IMR-90 (cell line): Measurements from ENCODE around the gene RPTOR. TPM values are rescaled to one million over a fixed set of nuclear protein-coding genes. Genes with fewer than 3 reads are reported as not detected.

ENCODE experiments used
- ATAC-seq: fragments of 200-7000 bp; cut with Tn5 transposase; 2 replicates; pipeline ENCODE4 v1.9.1; 2020; ENCODE audit warnings: low read depth, mild to moderate bottlenecking, moderate library complexity
- BruUV-seq: library from RNA; stranded (reverse); fragments of 400-500 nt; replicated peaks from 2 replicates; lab custom pipeline; 2021; lab: Mats Ljungman, UMichigan
- CTCF ChIA-PET: fragments of 300-600 bp; formaldehyde crosslinking; extraction: SDS; loops from one replicate; lab custom pipeline; 2021; ENCODE audit warnings: antibody characterized with exemption; lab: Yijun Ruan, JAX
- POLR2A ChIA-PET: fragments of 300-600 bp; sonication (Branson Sonifier 250); formaldehyde crosslinking; loops from one replicate; lab custom pipeline; 2022; ENCODE audit warnings: antibody characterized with exemption; ENCODE audit not compliant: unreplicated experiment; lab: Charles Lee
- DNase-seq: peaks from one replicate; pipeline ENCODE4 v3.0.0; 2013
- H2AFZ ChIP-seq: replicated peaks from 2 replicates; pipeline ENCODE3; 2013; ENCODE audit warnings: low read length, mild to moderate bottlenecking; ENCODE audit not compliant: poor library complexity
- H2AK5ac ChIP-seq: 2 replicates; pipeline ENCODE4 v1.6.1; 2013; ENCODE audit warnings: low read depth, low read length, inconsistent platforms
- H2AK9ac ChIP-seq: replicated peaks from 2 replicates; pipeline ENCODE3; 2013; ENCODE audit warnings: mild to moderate bottlenecking, low read depth, low read length, moderate library complexity; ENCODE audit not compliant: poor library complexity
- H2BK120ac ChIP-seq: 2 replicates; pipeline ENCODE4 v1.6.1; 2013; ENCODE audit warnings: low read depth, low read length, inconsistent platforms
- H2BK15ac ChIP-seq: 3 replicates; pipeline ENCODE4 v1.6.1; 2013; ENCODE audit warnings: low read depth, low read length, inconsistent platforms
- H2BK20ac ChIP-seq: 2 replicates; pipeline ENCODE4 v1.6.1; 2013; ENCODE audit warnings: low read depth, mild to moderate bottlenecking, inconsistent platforms, low read length, moderate library complexity
- H2BK5ac ChIP-seq: 2 replicates; pipeline ENCODE4 v1.6.1; 2013; ENCODE audit warnings: mild to moderate bottlenecking, low read depth, low read length, inconsistent platforms; ENCODE audit not compliant: poor library complexity, severe bottlenecking
- H3K14ac ChIP-seq: replicated peaks from 2 replicates; pipeline ENCODE4 v1.6.1; 2013; ENCODE audit warnings: low read depth, low read length, inconsistent platforms
- H3K18ac ChIP-seq: 2 replicates; pipeline ENCODE4 v1.6.1; 2013; ENCODE audit warnings: low read depth, low read length, control low read depth
- H3K23ac ChIP-seq: 2 replicates; pipeline ENCODE4 v1.6.1; 2013; ENCODE audit warnings: low read depth, low read length, inconsistent platforms
- H3K27ac ChIP-seq: 2 replicates; pipeline ENCODE4 v1.5.1; 2013; ENCODE audit warnings: mild to moderate bottlenecking, control low read depth, low read length; ENCODE audit not compliant: insufficient read depth
- H3K27me3 ChIP-seq: 2 replicates; pipeline ENCODE4 v1.6.1; 2013; ENCODE audit warnings: low read length; ENCODE audit not compliant: control insufficient read depth, insufficient read depth
- H3K36me3 ChIP-seq: 2 replicates; pipeline ENCODE4 v1.6.1; 2013; ENCODE audit warnings: low read length, mixed read lengths; ENCODE audit not compliant: control insufficient read depth, insufficient read depth
- H3K4ac ChIP-seq: 2 replicates; pipeline ENCODE4 v1.6.1; 2013; ENCODE audit warnings: low read depth, low read length, inconsistent platforms
- H3K4me1 ChIP-seq: 2 replicates; pipeline ENCODE4 v1.6.1; 2013; ENCODE audit warnings: low read length, mixed read lengths; ENCODE audit not compliant: control insufficient read depth, insufficient read depth
- H3K4me2 ChIP-seq: 2 replicates; pipeline ENCODE4 v1.6.1; 2013; ENCODE audit warnings: low read depth, mild to moderate bottlenecking, control low read depth, low read length, moderate library complexity
- H3K4me3 ChIP-seq: 2 replicates; pipeline ENCODE4 v1.5.1; 2013; ENCODE audit warnings: low read depth, mild to moderate bottlenecking, control low read depth, low read length, moderate library complexity; ENCODE audit not compliant: insufficient read depth
- H3K56ac ChIP-seq: 2 replicates; pipeline ENCODE4 v1.6.1; 2013; ENCODE audit warnings: low read length, inconsistent platforms; ENCODE audit not compliant: insufficient read depth; ENCODE audit errors: extremely low read depth
- H3K79me1 ChIP-seq, 2 experiments: 2 replicates each; pipeline ENCODE4 v1.6.1; 2013; ENCODE audit warnings: low read length in 2 of 2, inconsistent platforms in 1 of 2, low read depth in 1 of 2
- H3K9ac ChIP-seq: 2 replicates; pipeline ENCODE4 v1.6.1; 2013; ENCODE audit warnings: low read depth, low read length, control low read depth
- H3K9me1 ChIP-seq: 2 replicates; pipeline ENCODE4 v1.6.1; 2013; ENCODE audit warnings: low read length, inconsistent platforms; ENCODE audit not compliant: insufficient read depth
- H3K9me3 ChIP-seq: 2 replicates; pipeline ENCODE4 v1.6.1; 2013; ENCODE audit warnings: low read length; ENCODE audit not compliant: control insufficient read depth, insufficient read depth
- H4K20me1 ChIP-seq: 2 replicates; pipeline ENCODE4 v1.6.1; 2013; ENCODE audit warnings: low read length, inconsistent platforms; ENCODE audit not compliant: insufficient read depth
- H4K5ac ChIP-seq: 2 replicates; pipeline ENCODE4 v1.6.1; 2013; ENCODE audit warnings: mild to moderate bottlenecking, low read depth, low read length, control low read depth
- H4K8ac ChIP-seq, 2 experiments: 2 replicates each; pipeline ENCODE4 v1.6.1; 2013; ENCODE audit warnings: low read depth in 2 of 2, low read length in 2 of 2, control low read depth in 1 of 2, inconsistent platforms in 1 of 2
- H4K91ac ChIP-seq: 2 replicates; pipeline ENCODE4 v1.6.1; 2013; ENCODE audit warnings: low read depth, low read length, inconsistent platforms; ENCODE audit not compliant: insufficient read depth
- BHLHE40 ChIP-seq: fragments of 150-350 bp; IDR thresholded peaks from 2 replicates; pipeline ENCODE4 v1.6.1; 2016; ENCODE audit warnings: mild to moderate bottlenecking, low read depth, low read length
- CEBPB ChIP-seq: IDR thresholded peaks from 2 replicates; pipeline ENCODE4 v1.6.1; 2012; ENCODE audit warnings: low read depth, low read length, improper control_type of control experiment
- CHD1 ChIP-seq: IDR thresholded peaks from 2 replicates; pipeline ENCODE4 v1.6.1; 2012; ENCODE audit warnings: low read depth, low read length, improper control_type of control experiment
- MAFK ChIP-seq: IDR thresholded peaks from 2 replicates; pipeline ENCODE4 v1.6.1; 2012; ENCODE audit warnings: low read depth, low read length, improper control_type of control experiment
- NFE2L2 ChIP-seq: fragments of 150-350 bp; IDR thresholded peaks from 2 replicates; pipeline ENCODE4 v1.6.1; 2016; ENCODE audit warnings: low read depth, mild to moderate bottlenecking, low read length
- RFX5 ChIP-seq: IDR thresholded peaks from 2 replicates; pipeline ENCODE4 v1.8.0; 2012; ENCODE audit warnings: low read depth, mild to moderate bottlenecking, low read length, moderate library complexity
- SMC3 ChIP-seq: fragments of 150-350 bp; IDR thresholded peaks from 2 replicates; pipeline ENCODE4 v1.6.1; 2016; ENCODE audit warnings: low read depth, mild to moderate bottlenecking, antibody characterized with exemption, low read length, moderate library complexity
- USF2 ChIP-seq: fragments of 150-350 bp; IDR thresholded peaks from 2 replicates; pipeline ENCODE4 v1.6.1; 2017; ENCODE audit warnings: mild to moderate bottlenecking, antibody characterized with exemption, low read length, low read depth
- WGBS, 2 experiments: methylation state at CpG; one replicate each; pipeline versions ENCODE4 v1.1.5 to v1.1.7; 2013; ENCODE audit warnings: missing lambda C conversion rate in 2 of 2; ENCODE audit not compliant: insufficient read length in 1 of 2; ENCODE audit errors: extremely low coverage in 2 of 2; 5-methylcytosine and 5-hydroxymethylcytosine counted together
- dilution Hi-C: fragments of 300-500 bp; cut with HindIII; formaldehyde crosslinking; loops from one replicate; pipeline ENCODE4 v1.14.3; 2018; ENCODE audit warnings: low sequenced_read_pairs; ENCODE audit not compliant: unreplicated experiment
- in situ Hi-C: fragments of 300-500 bp; cut with MboI; formaldehyde crosslinking; loops from 3 replicates; pipeline ENCODE4 v1.14.3; 2019; ENCODE audit warnings: low sequenced_read_pairs, inconsistent platforms, mixed read lengths
- intact Hi-C: fragments of 100-400 bp; cut with micrococcal nuclease; formaldehyde crosslinking; loops from 2 replicates; pipeline ENCODE4 v1.10.0; 2022
- polyA plus RNA-seq, 3 experiments: library from polyadenylated mRNA; depleted of rRNA; stranded (reverse); fragments of >200 nt; gene quantifications; 2 replicates each; pipeline ENCODE4 v1.2.3, GENCODE V29; 2012; ENCODE audit warnings: low replicate concordance in 1 of 3
- total RNA-seq: library from RNA; depleted of rRNA; stranded (reverse); fragments of >200 nt; gene quantifications from 2 replicates; pipeline ENCODE4 v1.2.3, GENCODE V29; 2012

RPTOR gene
- total and polyA plus RNA-seq, 2 of the 4 experiments (the other 2 are of a cell fraction) = 10.8 to 14.7 TPM

DNA sequence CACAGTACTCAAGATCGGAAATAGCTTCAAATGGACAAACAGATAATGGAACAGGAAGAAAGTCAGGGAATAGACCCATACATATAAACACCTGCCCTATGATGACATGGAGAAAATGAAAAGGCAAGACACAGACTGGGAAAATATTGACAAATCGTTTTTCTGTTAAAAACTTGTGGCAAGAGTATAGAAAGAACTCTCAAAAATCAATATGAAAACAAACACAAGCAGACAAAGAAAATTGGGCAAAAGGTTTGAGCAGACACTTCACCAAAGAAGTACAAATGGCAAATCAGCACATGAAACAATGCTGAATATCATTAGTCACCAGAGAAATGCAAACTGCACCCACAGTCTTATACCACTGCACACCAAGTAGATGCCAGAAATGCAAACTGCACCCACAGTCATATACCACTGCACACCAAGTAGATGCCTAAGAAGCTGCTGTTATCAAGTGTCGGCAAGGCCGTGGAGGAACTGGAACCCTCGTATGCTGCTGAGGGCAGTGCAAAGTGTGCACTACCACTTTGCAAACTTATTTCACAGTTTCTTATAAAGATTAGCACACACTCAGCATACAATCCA is 323.5 kb downstream of the RPTOR start:
- Histone ChIP-seq H2BK20ac (no peak overlapping the region), H3K4me1 (peaks cover 13% of the 10 kb centered on the region), H3K27me3 (no peaks in the 10 kb centered on the region), H4K8ac (no peak overlapping the region), H4K20me1 (no peaks in the 10 kb centered on the region), H3K9ac (no peak overlapping the region), H3K27ac (no peak overlapping the region), H4K5ac (no peak overlapping the region), H3K36me3 (peaks cover under 1% of the 10 kb centered on the region; the same call in 1 of the 2 replicates), H3K23ac (no peak overlapping the region), H3K4me2 (no peak overlapping the region), H3K4me3 (no peak overlapping the region), H2AK5ac (peak overlapping the region; percentile 25; the same call in 1 of the 2 replicates), H3K9me3 (no peaks in the 10 kb centered on the region), H2BK5ac (no peak overlapping the region), H2BK120ac (no peak overlapping the region), H4K91ac (no peak overlapping the region), H2BK15ac (no peak overlapping the region), H3K18ac (no peak overlapping the region), H3K4ac (no peak overlapping the region), H3K14ac (no peak overlapping the region), H3K56ac (no peak overlapping the region), H3K9me1 (peaks cover 14% of the 10 kb centered on the region; the same call in 1 of the 2 replicates), H2AK9ac (no peak overlapping the region), H3K79me1 (0 out of 4 replicates have a peak, but pooled peaks cover 0 to 11% of the 10 kb centered on the region in 2 experiments), H2AFZ (no peak overlapping the region)
- dilution Hi-C loops = no loop called here
- in situ Hi-C loops = no loop called here
- WGBS, 2 experiments = 88% methylated on average over 3 of the region's 5 CpGs; no CpG with 5 or more reads in 1 of the 2 experiments
- BruUV-seq = no TSS peak
- ATAC-seq (no peak), DNase-seq (no peak)
- intact Hi-C loops = loop anchor here (5.0 kb wide), 1 partner anchor 114 kb away; no protein-coding TSS in a partner anchor
- TF ChIP-seq RFX5 = no peak
- TF ChIP-seq SMC3 = no peak
- no peak for TF ChIP-seq BHLHE40
- no peak for TF ChIP-seq USF2
- TF ChIP-seq NFE2L2 = no peak
- no peak for TF ChIP-seq MAFK
- no peak for TF ChIP-seq CEBPB
- no peak for TF ChIP-seq CHD1
- CTCF ChIA-PET = no interaction called here
- POLR2A ChIA-PET = no interaction called here
